Measurements from ENCODE around the gene XG.
"Not testable (repeated sequence)": the region's sequence is repeated elsewhere in the genome, so short reads cannot be mapped to it uniquely, and the experiment has no call there.

The XG gene

DNA sequence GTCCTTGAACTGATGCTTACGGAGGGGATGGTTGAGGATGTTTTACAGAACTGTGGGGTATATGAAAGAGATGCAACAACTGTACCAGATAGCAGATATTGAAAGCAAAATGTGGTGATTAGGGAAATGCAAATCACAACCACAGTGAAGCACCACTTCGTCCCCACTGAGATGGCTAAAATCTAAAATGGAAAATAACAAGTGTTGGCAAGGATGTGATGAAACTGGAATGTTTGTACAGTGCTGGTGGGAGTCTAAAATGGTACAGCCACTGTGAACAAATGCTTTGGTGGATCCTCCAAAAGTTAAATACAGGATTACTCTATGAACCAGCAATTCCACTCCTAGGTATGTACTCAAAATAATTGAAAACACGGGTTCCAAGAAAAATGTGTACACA lies 22.9 kb downstream of the XG start:
- Histone ChIP-seq H2BK120ac (ENCODE audit: low read depth, low read length) (no peak overlapping the region), H4K8ac (ENCODE audit: low read depth, low read length) (no peak overlapping the region), H3K4me2 (ENCODE audit: insufficient read depth, low read length, poor library complexity, severe bottlenecking) (no peak overlapping the region), H3K9me3 (replicated peaks in 1 of 2; ENCODE audit: control insufficient read depth in 2 of 2, insufficient read depth in 1 of 2, low read depth in 1 of 2, low read length in 2 of 2) (peaks cover 0 to 2% of the 10 kb centered on the region in 2 donors), H3K79me1 (ENCODE audit: low read depth, low read length) (no peaks in the 10 kb centered on the region), H3K4me3 (ENCODE audit: low read length in 2 of 2) (no peak overlapping the region), H4K91ac (ENCODE audit: low read depth, low read length, poor library complexity) (no peak overlapping the region), H2BK15ac (ENCODE audit: low read length) (no peak overlapping the region), H3K14ac (ENCODE audit: low read length) (no peak overlapping the region), H2AFZ (ENCODE audit: low read length) (no peak overlapping the region), H3K27ac (replicated peaks; ENCODE audit: low read length) (no peak overlapping the region), H3K4ac (ENCODE audit: low read length) (no peak overlapping the region), H3K18ac (ENCODE audit: low read length) (no peak overlapping the region), H3K27me3 (ENCODE audit: control insufficient read depth in 3 of 3, insufficient read depth in 3 of 3, low read depth in 1 of 3, low read length in 3 of 3) (no peaks in the 10 kb centered on the region), H3K23ac (ENCODE audit: low read depth, low read length, poor library complexity) (no peak overlapping the region), H3K36me3 (replicated peaks in 1 of 2; ENCODE audit: control insufficient read depth in 2 of 2, insufficient read depth in 2 of 2, low read length in 2 of 2) (no peaks in the 10 kb centered on the region), H2AK5ac (ENCODE audit: low read depth, low read length) (no peak overlapping the region), H2BK5ac (ENCODE audit: low read length) (no peak overlapping the region), H3K9ac (ENCODE audit: low read depth, low read length, poor library complexity) (no peak overlapping the region), H3K4me1 (ENCODE audit: control insufficient read depth in 2 of 2, insufficient read depth in 1 of 2, low read depth in 1 of 2, low read length in 2 of 2) (no peaks in the 10 kb centered on the region), H2BK12ac (ENCODE audit: low read length) (no peak overlapping the region)
- no peak for DNase-seq (ENCODE audit: low spot score)
- no CpG with 5 or more reads among the region's 3 CpGs for WGBS, 2 donors (ENCODE audit: extremely low coverage in 2 of 2, insufficient read length in 2 of 2, insufficient replicate concordance in 1 of 2)

DNA sequence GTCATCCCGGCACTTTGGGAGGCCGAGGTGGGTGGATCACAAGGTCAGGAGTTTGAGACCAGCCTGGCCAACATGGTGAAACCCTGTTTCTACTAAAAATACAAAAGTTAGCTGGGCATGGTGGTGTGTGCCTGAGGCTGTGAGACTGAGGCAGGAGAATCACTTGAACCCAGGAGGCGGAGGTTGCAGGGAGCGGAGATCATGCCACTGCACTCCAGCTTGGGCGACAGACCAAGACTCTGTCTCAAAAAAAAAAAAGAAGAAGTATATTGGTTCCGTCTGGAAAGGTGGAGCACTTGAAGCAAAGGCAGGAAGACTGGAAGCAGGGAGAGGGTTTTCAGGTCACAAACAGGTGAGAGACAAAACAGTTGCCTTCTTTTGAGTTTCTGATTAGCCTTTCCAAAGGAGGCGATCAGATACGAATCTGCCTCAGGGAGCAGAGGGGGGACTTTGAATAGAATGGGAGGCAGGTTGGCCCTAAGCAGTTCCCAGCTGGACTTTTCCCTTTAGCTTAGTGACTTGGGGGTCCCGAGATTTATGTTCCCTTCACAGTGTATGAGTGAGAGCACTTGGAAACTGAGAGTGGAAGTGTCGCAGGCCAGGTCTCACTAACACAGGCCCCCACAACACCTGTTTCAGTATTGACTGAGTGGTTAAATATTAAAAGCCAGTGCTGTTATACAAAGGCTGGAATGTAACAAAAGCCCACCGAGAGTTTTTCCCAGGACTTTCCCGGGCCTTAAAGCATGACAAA lies 28.8 kb downstream of the XG start:
- not testable (repeated sequence) for H3K14ac ChIP-seq (ENCODE audit: low read length); H4K91ac ChIP-seq (ENCODE audit: low read depth, low read length, poor library complexity); H2BK120ac ChIP-seq (ENCODE audit: low read depth, low read length); H3K36me3 ChIP-seq (replicated peaks in 1 of 2; ENCODE audit: control insufficient read depth in 2 of 2, insufficient read depth in 2 of 2, low read length in 2 of 2); H2BK15ac ChIP-seq (ENCODE audit: low read length); H3K18ac ChIP-seq (ENCODE audit: low read length); H2AK5ac ChIP-seq (ENCODE audit: low read depth, low read length); H4K8ac ChIP-seq (ENCODE audit: low read depth, low read length); H2BK5ac ChIP-seq (ENCODE audit: low read length); H3K79me1 ChIP-seq (ENCODE audit: low read depth, low read length); DNase-seq (ENCODE audit: low spot score); H3K4ac ChIP-seq (ENCODE audit: low read length); H3K27me3 ChIP-seq (ENCODE audit: control insufficient read depth in 3 of 3, insufficient read depth in 3 of 3, low read depth in 1 of 3, low read length in 3 of 3); H3K9ac ChIP-seq (ENCODE audit: low read depth, low read length, poor library complexity); H3K4me3 ChIP-seq (ENCODE audit: low read length in 2 of 2); H3K23ac ChIP-seq (ENCODE audit: low read depth, low read length, poor library complexity); H3K9me3 ChIP-seq (replicated peaks in 1 of 2; ENCODE audit: control insufficient read depth in 2 of 2, insufficient read depth in 1 of 2, low read depth in 1 of 2, low read length in 2 of 2); H2BK12ac ChIP-seq (ENCODE audit: low read length)
- peak overlapping the region; percentile 66 for H3K27ac ChIP-seq (replicated peaks; ENCODE audit: low read length)
- peaks cover 5 to 13% of the 10 kb centered on the region in 2 donors for H3K4me1 ChIP-seq (ENCODE audit: control insufficient read depth in 2 of 2, insufficient read depth in 1 of 2, low read depth in 1 of 2, low read length in 2 of 2)
- H2AFZ ChIP-seq (ENCODE audit: low read length) = peak overlapping the region; percentile 54
- WGBS, 2 donors (ENCODE audit: extremely low coverage in 2 of 2, insufficient read length in 2 of 2, insufficient replicate concordance in 1 of 2) = no CpG with 5 or more reads among the region's 12 CpGs
- H3K4me2 ChIP-seq (ENCODE audit: insufficient read depth, low read length, poor library complexity, severe bottlenecking) = peak overlapping the region; percentile 14

DNA sequence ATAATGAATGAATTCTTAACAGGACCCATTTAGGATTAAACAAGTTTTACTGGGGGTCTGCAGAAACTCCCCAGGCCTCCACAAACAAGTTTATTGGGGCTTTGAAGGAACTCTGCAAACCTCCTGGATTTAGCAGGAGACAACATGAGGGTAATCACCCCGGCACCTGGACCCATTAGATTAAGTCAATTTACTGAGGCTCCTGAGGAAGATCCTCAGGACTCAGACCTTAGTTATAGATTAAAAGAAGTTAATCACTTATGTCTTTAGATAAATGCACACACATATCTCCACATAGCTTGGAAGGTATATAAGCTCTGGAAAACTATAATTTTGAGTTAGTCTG lies 29.4 kb downstream of the XG start:
- Histone ChIP-seq H4K8ac (ENCODE audit: low read depth, low read length) (no peak overlapping the region), H3K4ac (ENCODE audit: low read length) (no peak overlapping the region), H3K23ac (ENCODE audit: low read depth, low read length, poor library complexity) (no peak overlapping the region), H3K9ac (ENCODE audit: low read depth, low read length, poor library complexity) (no peak overlapping the region), H2BK12ac (ENCODE audit: low read length) (no peak overlapping the region), H3K27me3 (ENCODE audit: control insufficient read depth in 3 of 3, insufficient read depth in 3 of 3, low read depth in 1 of 3, low read length in 3 of 3) (no peaks in the 10 kb centered on the region), H3K14ac (ENCODE audit: low read length) (no peak overlapping the region), H2BK5ac (ENCODE audit: low read length) (no peak overlapping the region), H3K27ac (replicated peaks; ENCODE audit: low read length) (peak overlapping the region; percentile 66), H3K4me1 (ENCODE audit: control insufficient read depth in 2 of 2, insufficient read depth in 1 of 2, low read depth in 1 of 2, low read length in 2 of 2) (peaks cover 5 to 13% of the 10 kb centered on the region in 2 donors), H3K9me3 (replicated peaks in 1 of 2; ENCODE audit: control insufficient read depth in 2 of 2, insufficient read depth in 1 of 2, low read depth in 1 of 2, low read length in 2 of 2) (no peaks in the 10 kb centered on the region), H2AK5ac (ENCODE audit: low read depth, low read length) (no peak overlapping the region), H3K4me2 (ENCODE audit: insufficient read depth, low read length, poor library complexity, severe bottlenecking) (no peak overlapping the region), H2AFZ (ENCODE audit: low read length) (peak overlapping the region; percentile 54), H3K18ac (ENCODE audit: low read length) (no peak overlapping the region), H2BK15ac (ENCODE audit: low read length) (no peak overlapping the region), H4K91ac (ENCODE audit: low read depth, low read length, poor library complexity) (no peak overlapping the region), H3K79me1 (ENCODE audit: low read depth, low read length) (no peaks in the 10 kb centered on the region), H3K36me3 (replicated peaks in 1 of 2; ENCODE audit: control insufficient read depth in 2 of 2, insufficient read depth in 2 of 2, low read length in 2 of 2) (no peaks in the 10 kb centered on the region), H3K4me3 (ENCODE audit: low read length in 2 of 2) (no peak overlapping the region), H2BK120ac (ENCODE audit: low read depth, low read length) (no peak overlapping the region)
- WGBS, 2 donors (ENCODE audit: extremely low coverage in 2 of 2, insufficient read length in 2 of 2, insufficient replicate concordance in 1 of 2) = no CpG with 5 or more reads among the region's 1 CpG
- no peak for DNase-seq (ENCODE audit: low spot score)

DNA sequence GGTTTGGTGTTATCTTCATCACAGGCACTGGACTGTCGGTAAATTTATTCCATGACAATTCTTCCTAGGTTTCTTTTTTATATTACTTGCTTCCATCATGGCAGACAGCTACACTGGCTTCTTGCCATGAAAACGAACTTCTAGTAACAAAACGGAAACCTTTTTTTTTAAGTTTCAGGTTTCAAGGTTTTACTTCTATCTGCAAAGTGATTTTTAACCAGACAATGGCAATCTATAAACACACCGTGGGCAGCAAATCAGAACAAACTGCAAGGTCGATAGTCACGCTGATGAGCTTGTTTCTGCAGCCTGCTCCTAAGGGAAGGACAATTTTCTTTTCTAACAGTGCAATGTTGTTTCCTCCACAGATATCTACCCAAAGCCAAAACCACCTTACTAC lies 29.9 kb downstream of the XG start:
- H3K79me1 ChIP-seq (ENCODE audit: low read depth, low read length) = no peaks in the 10 kb centered on the region
- H3K9me3 ChIP-seq (replicated peaks in 1 of 2; ENCODE audit: control insufficient read depth in 2 of 2, insufficient read depth in 1 of 2, low read depth in 1 of 2, low read length in 2 of 2) = no peaks in the 10 kb centered on the region
- H2BK12ac ChIP-seq (ENCODE audit: low read length) = no peak overlapping the region
- no peak overlapping the region for H3K27ac ChIP-seq (replicated peaks; ENCODE audit: low read length)
- H3K4ac ChIP-seq (ENCODE audit: low read length) = no peak overlapping the region
- no peak overlapping the region for H3K4me2 ChIP-seq (ENCODE audit: insufficient read depth, low read length, poor library complexity, severe bottlenecking)
- H3K23ac ChIP-seq (ENCODE audit: low read depth, low read length, poor library complexity) = no peak overlapping the region
- H3K27me3 ChIP-seq (ENCODE audit: control insufficient read depth in 3 of 3, insufficient read depth in 3 of 3, low read depth in 1 of 3, low read length in 3 of 3) = no peaks in the 10 kb centered on the region
- H2AK5ac ChIP-seq (ENCODE audit: low read depth, low read length) = no peak overlapping the region
- WGBS, 2 donors (ENCODE audit: extremely low coverage in 2 of 2, insufficient read length in 2 of 2, insufficient replicate concordance in 1 of 2) = no CpG with 5 or more reads among the region's 6 CpGs
- H2BK120ac ChIP-seq (ENCODE audit: low read depth, low read length) = no peak overlapping the region
- no peak overlapping the region for H3K9ac ChIP-seq (ENCODE audit: low read depth, low read length, poor library complexity)
- H2AFZ ChIP-seq (ENCODE audit: low read length) = peak overlapping the region; percentile 31
- H3K36me3 ChIP-seq (replicated peaks in 1 of 2; ENCODE audit: control insufficient read depth in 2 of 2, insufficient read depth in 2 of 2, low read length in 2 of 2) = no peaks in the 10 kb centered on the region
- H3K18ac ChIP-seq (ENCODE audit: low read length) = no peak overlapping the region
- H2BK5ac ChIP-seq (ENCODE audit: low read length) = no peak overlapping the region
- no peak overlapping the region for H4K8ac ChIP-seq (ENCODE audit: low read depth, low read length)
- H3K4me1 ChIP-seq (ENCODE audit: control insufficient read depth in 2 of 2, insufficient read depth in 1 of 2, low read depth in 1 of 2, low read length in 2 of 2) = peaks cover 5 to 13% of the 10 kb centered on the region in 2 donors
- no peak overlapping the region for H3K14ac ChIP-seq (ENCODE audit: low read length)
- no peak overlapping the region for H2BK15ac ChIP-seq (ENCODE audit: low read length)
- no peak overlapping the region for H3K4me3 ChIP-seq (ENCODE audit: low read length in 2 of 2)
- H4K91ac ChIP-seq (ENCODE audit: low read depth, low read length, poor library complexity) = no peak overlapping the region
- no peak for DNase-seq (ENCODE audit: low spot score)
